Effector CD4-positive, alpha-beta T cell (primary cell): ENCODE data around the gene PRSS22.

Source experiments
- DNase-seq: peaks from one replicate; pipeline ENCODE4 v3.0.0-alpha.2; 2020

The PRSS22 gene

GRCh38 chr16:2852003-2852730 is 5.8 kb downstream of the PRSS22 start:
- no peak for DNase-seq

- no peak for DNase-seq
These were observed 8.8 kb downstream of the PRSS22 start for GRCh38 chr16:2848933-2849725.

- DNase-seq: no peak
These were observed 11.3 kb downstream of the PRSS22 start for GRCh38 chr16:2846511-2847310.

DNA sequence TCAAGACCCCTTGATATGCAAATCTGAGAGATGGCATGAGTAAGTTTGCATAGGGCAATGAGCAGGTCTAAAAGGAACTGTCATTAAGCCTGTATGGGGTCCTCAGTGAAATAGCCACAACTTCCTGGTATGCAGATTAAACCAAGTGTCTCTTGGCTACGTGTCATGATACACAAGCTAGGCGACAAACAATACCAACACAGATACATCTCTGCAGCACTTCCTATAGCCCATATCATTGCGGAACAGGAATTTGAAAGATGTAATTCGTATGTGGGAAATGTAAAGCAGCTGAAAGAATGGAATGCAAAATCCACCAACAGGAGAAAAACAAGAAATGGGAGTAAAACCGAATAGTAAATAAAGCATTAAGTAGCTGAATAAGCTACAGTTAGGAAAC is 12.9 kb downstream of the PRSS22 start:
- no peak for DNase-seq

GRCh38 chr16:2843526-2843925 is 14.4 kb downstream of the PRSS22 start:
- no peak for DNase-seq

- peak; percentile 35 for DNase-seq
These were observed 15.5 kb downstream of the PRSS22 start for GRCh38 chr16:2842340-2843000.

DNA sequence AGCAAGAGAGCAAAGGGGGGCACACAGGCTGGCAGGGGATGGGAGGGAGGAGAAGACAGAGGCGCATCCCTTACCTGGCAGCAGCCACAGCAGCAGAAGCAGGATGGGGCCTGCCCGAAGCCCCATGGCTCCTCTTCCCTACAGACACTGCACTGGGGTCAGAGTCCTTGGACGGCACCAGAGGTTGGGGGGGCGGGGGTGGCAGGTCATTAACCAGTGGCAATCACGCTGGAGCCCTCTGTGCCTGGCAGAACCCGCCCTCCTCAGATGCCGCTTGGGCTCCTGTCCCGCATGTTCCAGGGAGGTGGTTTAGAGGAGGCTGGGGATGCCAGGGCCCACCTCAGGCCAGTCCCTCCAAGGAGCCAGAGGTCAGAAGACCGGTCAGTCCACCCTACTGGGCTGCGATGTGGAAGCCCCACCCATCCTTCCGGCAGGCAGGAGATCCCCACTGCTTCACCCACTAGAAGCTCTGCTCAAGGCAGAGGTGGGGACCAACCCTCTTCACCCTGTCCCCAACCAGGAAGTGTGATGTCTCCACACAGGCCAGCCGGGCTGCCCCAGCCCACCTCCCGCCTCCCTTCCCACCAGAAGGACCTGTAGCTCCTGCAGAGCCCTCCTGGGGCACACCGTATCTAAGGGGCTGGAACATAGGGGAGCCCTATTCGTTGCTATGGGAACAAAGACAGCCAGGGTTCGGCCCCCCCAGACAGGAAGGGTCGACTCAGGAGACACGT is 16.2 kb downstream of the PRSS22 start:
- no peak for DNase-seq

DNA sequence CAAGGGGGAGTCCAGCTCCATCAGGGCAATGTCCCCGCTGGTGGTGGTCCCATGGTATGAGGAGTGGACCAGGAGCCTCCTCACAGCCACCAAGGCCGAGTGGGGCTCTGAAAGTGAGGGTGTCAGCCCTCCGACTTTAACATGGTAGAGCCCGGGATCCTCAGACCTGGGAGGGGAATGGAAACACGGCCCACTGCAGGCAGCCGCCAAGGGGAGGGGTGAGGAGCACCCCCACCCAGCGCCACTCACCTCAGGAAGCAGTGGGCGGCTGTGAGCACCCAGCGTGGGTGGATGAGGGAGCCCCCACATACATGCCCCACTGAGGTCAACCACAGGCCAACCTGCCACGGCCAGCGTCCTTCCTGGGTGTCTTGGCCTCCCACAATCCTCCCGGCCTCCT is 17.1 kb downstream of the PRSS22 start:
- DNase-seq: no peak

GRCh38 chr16:2839650-2840450 is 18.1 kb downstream of the PRSS22 start:
- DNase-seq: no peak

DNA sequence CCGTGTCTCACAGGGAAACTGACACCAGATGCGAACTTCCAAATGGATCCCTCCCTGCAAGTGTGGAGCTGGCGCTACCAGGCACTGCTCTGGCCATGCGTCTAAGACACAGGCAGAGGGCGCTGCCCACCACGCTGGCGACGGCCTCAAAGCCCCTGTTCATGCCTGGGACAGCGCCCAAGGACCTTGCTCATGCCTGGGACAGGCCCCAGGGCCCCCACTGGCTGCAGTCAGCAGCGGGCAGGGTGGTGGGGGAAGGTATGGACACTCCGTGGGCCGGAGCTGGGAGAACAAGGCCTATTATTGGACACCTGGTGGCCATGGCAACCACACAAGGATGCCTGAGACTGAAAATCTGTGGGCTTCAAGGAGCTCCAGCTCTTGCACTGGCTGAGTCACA is 19.0 kb downstream of the PRSS22 start:
- DNase-seq: peak; percentile 19

DNA sequence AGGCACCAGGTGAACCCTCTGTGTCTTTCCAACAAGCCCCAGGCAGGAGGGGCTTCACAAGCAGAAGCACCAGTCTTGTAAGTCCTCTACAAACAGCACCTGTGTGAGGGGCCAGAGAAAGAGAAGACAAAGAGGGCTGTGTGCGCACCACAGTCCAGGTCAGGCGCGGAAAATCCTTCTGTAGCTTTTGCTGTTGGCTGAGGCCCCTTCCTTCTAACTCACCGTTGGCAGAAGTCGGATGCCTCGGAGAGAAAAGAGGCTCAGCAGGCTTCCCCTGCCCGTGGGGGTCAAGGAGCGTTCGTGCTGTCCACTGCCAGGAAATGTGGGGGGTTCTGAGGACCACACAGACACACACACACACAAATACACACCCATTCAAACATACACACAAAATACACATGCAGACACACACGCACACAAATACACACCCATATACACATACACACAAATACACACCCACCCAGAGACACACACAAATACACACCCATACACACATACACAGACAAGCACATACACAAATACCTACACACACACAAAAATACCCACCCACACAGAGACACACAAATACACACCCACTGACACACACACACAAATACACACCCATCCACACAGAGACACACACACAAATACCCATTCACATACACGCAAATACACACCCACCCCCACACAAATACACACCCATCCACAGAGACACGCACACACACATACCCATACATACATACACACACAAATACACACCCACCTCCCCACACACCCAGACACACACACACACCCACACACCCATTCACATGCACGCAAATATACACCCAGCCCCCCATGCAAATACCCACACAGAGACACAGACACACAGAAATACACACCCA is 21.1 kb downstream of the PRSS22 start:
- DNase-seq: no peak

DNA sequence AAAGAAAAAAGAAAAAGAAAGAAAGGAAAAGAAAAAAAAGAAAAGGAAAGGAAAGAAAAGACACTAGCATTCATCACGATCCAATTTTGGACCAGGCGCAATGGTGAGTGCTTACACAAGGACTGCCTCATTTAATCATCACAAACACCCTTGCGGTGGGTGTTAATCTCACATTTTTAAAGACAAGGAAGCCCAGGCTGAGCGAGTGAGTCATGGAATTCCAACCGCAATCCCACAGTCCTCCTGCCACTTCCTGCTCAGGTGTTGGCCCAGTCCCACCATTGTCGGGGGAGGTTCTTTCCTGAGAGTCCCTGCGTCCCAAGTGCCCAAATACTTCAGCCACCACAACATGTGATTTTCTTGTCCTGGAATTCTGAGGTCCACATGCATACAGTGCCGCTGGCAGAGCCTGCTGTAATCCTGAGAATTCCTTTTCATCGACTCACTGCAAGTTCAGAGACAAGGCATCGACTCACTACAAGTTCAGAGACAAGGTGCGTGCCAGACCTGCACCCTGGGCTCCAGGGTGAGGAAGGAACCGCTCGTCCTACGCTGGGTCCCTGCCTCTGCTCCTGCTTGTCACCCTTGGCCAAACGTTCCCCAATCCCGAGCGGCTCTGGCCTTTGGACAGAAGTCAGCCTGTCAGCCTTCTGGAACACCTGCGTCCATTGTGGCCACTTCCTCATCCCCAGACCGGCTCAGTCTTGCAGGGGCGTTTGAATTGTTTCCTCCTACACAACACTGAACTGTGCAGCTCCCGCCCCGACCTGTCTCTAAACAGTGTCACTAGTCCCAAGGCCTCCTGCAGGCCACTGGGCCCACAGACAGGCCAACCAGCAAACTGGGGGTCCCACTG is 22.1 kb downstream of the PRSS22 start:
- no peak for DNase-seq

DNA sequence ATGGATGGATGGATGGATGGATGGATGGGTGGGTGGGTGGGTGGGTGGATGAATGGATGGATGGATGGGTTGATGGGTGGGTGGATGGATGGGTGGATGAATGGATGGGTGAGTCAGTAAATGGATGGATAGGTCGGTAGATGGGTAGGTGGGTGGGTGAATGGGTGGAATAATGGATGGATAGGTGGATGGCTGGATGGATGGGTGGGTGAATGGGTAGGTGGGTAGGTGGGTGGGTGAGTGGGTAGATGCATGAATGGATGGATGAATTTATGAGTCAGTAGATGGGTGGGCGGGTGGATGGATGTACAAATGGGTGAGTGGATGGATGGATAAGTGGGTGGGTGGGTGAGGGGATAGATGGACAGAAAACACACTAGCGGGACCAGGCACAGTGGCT is 23.0 kb downstream of the PRSS22 start:
- no peak for DNase-seq

GRCh38 chr16:2833776-2834175 is 24.2 kb downstream of the PRSS22 start:
- DNase-seq: no peak

- DNase-seq: no peak
These were observed 26.8 kb downstream of the PRSS22 start for GRCh38 chr16:2831203-2831602.

GRCh38 chr16:2830355-2830695 is 27.6 kb downstream of the PRSS22 start:
- no peak for DNase-seq

DNA sequence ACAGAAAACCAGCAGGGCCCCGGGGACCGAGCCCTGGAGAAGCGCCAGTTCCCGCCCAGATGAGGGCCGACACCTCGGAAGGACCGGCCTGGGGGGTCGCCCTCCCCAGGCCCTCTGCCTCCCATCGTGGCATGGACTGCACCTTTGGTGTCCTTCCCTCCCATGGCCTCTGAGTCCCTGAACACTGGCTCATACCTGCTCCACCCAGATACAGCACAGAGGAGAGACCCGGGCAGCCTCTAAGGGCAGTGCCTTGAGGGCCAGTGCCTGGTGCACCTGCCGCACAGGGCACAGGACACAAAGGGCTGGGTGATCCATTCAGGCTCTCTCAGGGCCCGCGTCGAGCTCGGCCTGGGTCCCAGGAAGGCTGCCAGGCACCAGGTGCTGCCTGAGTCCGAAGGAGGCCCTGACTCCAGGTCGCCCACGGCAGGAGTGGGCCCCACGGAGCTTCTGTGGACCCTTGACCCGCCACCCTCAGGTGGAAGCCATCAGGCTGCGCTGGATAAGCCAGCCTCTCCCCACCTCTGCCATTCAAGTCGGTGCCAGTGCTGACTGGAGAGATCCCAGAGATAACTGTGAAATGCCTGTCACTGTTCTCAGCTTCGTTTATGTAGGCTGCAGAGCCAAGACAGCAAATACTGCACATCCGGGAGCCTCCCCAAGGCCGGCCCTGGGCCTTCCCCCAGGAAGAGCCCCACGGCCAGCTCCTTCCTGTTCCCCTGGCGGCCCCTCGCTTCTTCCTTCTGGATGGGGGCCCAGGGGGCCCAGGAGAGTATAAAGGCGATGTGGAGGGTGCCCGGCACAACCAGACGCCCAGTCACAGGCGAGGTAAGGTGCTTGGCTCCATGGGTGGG is 28.2 kb downstream of the PRSS22 start, which contains the start of gene ZG16B:
TSS of gene ZG16B (plus strand) at position 803 of the 854 bp plus-strand sequence. CDS start 139 bp downstream, outside the sequence.
- DNase-seq: no peak

DNA sequence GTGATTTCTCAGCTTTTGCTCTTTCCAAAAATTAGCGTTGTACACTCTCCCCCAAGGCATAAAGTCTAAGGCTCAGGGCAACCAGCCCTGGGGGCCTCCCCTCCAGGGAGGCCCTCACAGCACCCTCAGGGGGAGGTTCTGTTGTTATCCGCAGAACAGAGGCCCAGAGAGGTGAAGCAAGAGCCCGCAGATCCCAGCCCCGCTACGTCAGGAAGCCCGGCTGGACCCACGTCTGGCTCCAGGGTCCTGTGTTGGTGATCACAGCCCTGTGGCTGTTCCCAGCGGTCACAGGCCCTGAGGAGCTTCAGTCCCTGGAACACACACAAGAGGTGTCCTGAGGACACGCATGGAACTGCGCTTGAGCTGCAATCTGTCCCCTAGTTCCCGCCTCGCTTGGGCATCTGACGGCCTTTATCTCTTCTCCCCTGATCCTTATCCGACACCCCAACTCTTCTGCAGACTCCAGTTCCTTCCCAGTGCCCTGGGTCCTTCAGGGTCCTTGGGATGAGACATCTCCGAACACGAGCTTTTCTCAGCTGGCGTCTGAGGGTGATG is 29.0 kb downstream of the PRSS22 start:
- DNase-seq: no peak
